OCI-LY1 (cell line): Measurements from ENCODE around the gene STARD7.

ENCODE experiments used
- H2AFZ ChIP-seq: fragments of 200-600 bp; sonication (generic), shearing (Covaris generic); 2 replicates; pipeline ENCODE4 v1.6.0; 2014; ENCODE audit warnings: antibody characterized with exemption, mild to moderate bottlenecking, low read length
- H3F3A ChIP-seq: fragments of 200-600 bp; sonication (generic), shearing (Covaris generic); 2 replicates; pipeline ENCODE4 v1.6.0; 2014; ENCODE audit warnings: mild to moderate bottlenecking, antibody characterized with exemption, low read length, moderate library complexity; ENCODE audit not compliant: insufficient read depth
- H3K27ac ChIP-seq: fragments of 200-600 bp; sonication (generic); 2 replicates; pipeline ENCODE4 v1.5.1; 2014; ENCODE audit warnings: low read length, mixed run types, mild to moderate bottlenecking, low read depth; ENCODE audit not compliant: poor library complexity, severe bottlenecking
- H3K27me3 ChIP-seq: fragments of 200-600 bp; sonication (generic); 2 replicates; pipeline ENCODE4 v1.6.0; 2014; ENCODE audit warnings: antibody characterized with exemption, mild to moderate bottlenecking, low read length, moderate library complexity; ENCODE audit not compliant: insufficient read depth
- H3K36me3 ChIP-seq: fragments of 200-600 bp; sonication (generic); 2 replicates; pipeline ENCODE4 v1.6.1; 2014; ENCODE audit warnings: mild to moderate bottlenecking, antibody characterized with exemption, low read length, moderate library complexity, mixed read lengths; ENCODE audit not compliant: insufficient read depth
- H3K4me1 ChIP-seq: fragments of 200-600 bp; sonication (generic); 2 replicates; pipeline ENCODE4 v1.5.1; 2014; ENCODE audit warnings: mild to moderate bottlenecking, low read length, moderate library complexity; ENCODE audit not compliant: insufficient read depth, severe bottlenecking
- H3K4me2 ChIP-seq: fragments of 200-600 bp; sonication (generic), shearing (Covaris generic); 2 replicates; pipeline ENCODE4 v1.6.1; 2014; ENCODE audit warnings: low read length
- H3K4me3 ChIP-seq: fragments of 200-600 bp; sonication (generic); 2 replicates; pipeline ENCODE4 v1.5.1; 2014; ENCODE audit warnings: low read length, low read depth, mild to moderate bottlenecking, mixed read lengths; ENCODE audit not compliant: poor library complexity, severe bottlenecking
- H3K79me2 ChIP-seq: fragments of 200-600 bp; shearing (Covaris generic); 2 replicates; pipeline ENCODE4 v1.6.1; 2016; ENCODE audit warnings: mixed run types, low read length, mixed read lengths; ENCODE audit not compliant: insufficient read depth
- H3K9ac ChIP-seq: fragments of 200-600 bp; sonication (generic), shearing (Covaris generic); 2 replicates; pipeline ENCODE4 v1.6.1; 2014; ENCODE audit warnings: mild to moderate bottlenecking, low read length, mixed read lengths
- H3K9me2 ChIP-seq: fragments of 200-600 bp; sonication (generic), shearing (Covaris generic); 2 replicates; pipeline ENCODE4 v1.6.1; 2014; ENCODE audit warnings: low read depth, mild to moderate bottlenecking, low read length, mixed read lengths
- H3K9me3 ChIP-seq: fragments of 200-600 bp; shearing (Covaris generic); 2 replicates; pipeline ENCODE4 v1.6.1; 2014; ENCODE audit warnings: low read length, mixed read lengths
- H4K20me1 ChIP-seq: fragments of 200-600 bp; sonication (generic), shearing (Covaris generic); 2 replicates; pipeline ENCODE4 v1.6.0; 2016; ENCODE audit warnings: mild to moderate bottlenecking, low read length; ENCODE audit not compliant: insufficient read depth
- CTCF ChIP-seq: fragments of 200-600 bp; sonication (generic), shearing (Covaris generic); IDR thresholded peaks from 2 replicates; pipeline ENCODE4 v1.5.1; 2017; ENCODE audit warnings: mild to moderate bottlenecking, antibody characterized with exemption, low read length, moderate library complexity, mixed read lengths
- EZH2 ChIP-seq: fragments of 200-600 bp; sonication (generic), shearing (Covaris generic); IDR thresholded peaks from 2 replicates; pipeline ENCODE4 v1.8.0; 2017; ENCODE audit warnings: borderline replicate concordance, mixed run types, mild to moderate bottlenecking, antibody characterized with exemption, low read length, moderate library complexity, mixed read lengths

STARD7 gene

GRCh38 chr2:96205888-96206287 lies 2.7 kb downstream of the STARD7 start:
- Histone ChIP-seq H3K9ac (peak overlapping the region; percentile 55), H3F3A (no peaks in the 10 kb centered on the region), H3K4me1 (peaks cover 86% of the 10 kb centered on the region), H3K9me3 (no peaks in the 10 kb centered on the region), H3K9me2 (no peaks in the 10 kb centered on the region), H3K27me3 (no peaks in the 10 kb centered on the region), H4K20me1 (peaks cover 6% of the 10 kb centered on the region; the same call in 1 of the 2 replicates), H3K79me2 (peaks cover 72% of the 10 kb centered on the region), H3K4me2 (peak overlapping the region; percentile 95), H3K36me3 (peaks cover 39% of the 10 kb centered on the region), H2AFZ (no peak overlapping the region), H3K27ac (no peak overlapping the region), H3K4me3 (peak overlapping the region; percentile 96)
- TF ChIP-seq EZH2 (no peak), CTCF (no peak)

- Histone ChIP-seq H3K9ac (peak overlapping the region; percentile 38; the same call in 1 of the 2 replicates), H4K20me1 (peaks cover 6% of the 10 kb centered on the region; the same call in 1 of the 2 replicates), H3K27me3 (no peaks in the 10 kb centered on the region), H3K79me2 (peaks cover 81% of the 10 kb centered on the region), H3K36me3 (peaks cover 46% of the 10 kb centered on the region), H3K4me1 (peaks cover 84% of the 10 kb centered on the region), H3K4me2 (peak overlapping the region; percentile 95), H3K4me3 (peak overlapping the region; percentile 96), H3K9me2 (no peaks in the 10 kb centered on the region), H2AFZ (no peak overlapping the region), H3K27ac (peak overlapping the region; percentile 49), H3K9me3 (no peaks in the 10 kb centered on the region), H3F3A (no peaks in the 10 kb centered on the region)
- TF ChIP-seq CTCF (no peak), EZH2 (no peak)
Observed at GRCh38 chr2:96204836-96205624, 3.6 kb downstream of the STARD7 start.

- Histone ChIP-seq H3K79me2 (peaks cover 97% of the 10 kb centered on the region), H4K20me1 (peaks cover 14% of the 10 kb centered on the region), H3K9me2 (no peaks in the 10 kb centered on the region), H3K4me1 (peaks cover 81% of the 10 kb centered on the region), H3K9ac (peak overlapping the region; percentile 38; the same call in 1 of the 2 replicates), H3F3A (no peaks in the 10 kb centered on the region), H3K27me3 (no peaks in the 10 kb centered on the region), H3K4me2 (peak overlapping the region; percentile 95), H2AFZ (no peak overlapping the region), H3K27ac (peak overlapping the region; percentile 49), H3K9me3 (no peaks in the 10 kb centered on the region), H3K4me3 (peak overlapping the region; percentile 96), H3K36me3 (peaks cover 63% of the 10 kb centered on the region)
- no peak for TF ChIP-seq EZH2
- TF ChIP-seq CTCF: no peak
Observed at GRCh38 chr2:96203130-96204028, 5.2 kb downstream of the STARD7 start.
